Pancreas (tissue), 10 donors: Measurements from ENCODE around the gene DGKZ. TPM values are rescaled to one million over a fixed set of nuclear protein-coding genes. Genes with fewer than 3 reads are reported as not detected.
"Not testable (repeated sequence)": the region's sequence is repeated elsewhere in the genome, so short reads cannot be mapped to it uniquely, and the experiment has no call there.

Experiments
- ATAC-seq, 4 donors: fragments of 200-7000 bp; cut with Tn5 transposase; one replicate each; pipeline versions ENCODE4 v1.8.0 to v1.9.1; 2020; ENCODE audit warnings: mild to moderate bottlenecking in 4 of 4, moderate library complexity in 4 of 4
- DNase-seq, 6 donors: peaks; one replicate each; pipeline ENCODE4 v3.0.0-alpha.2; 2020
- FAIRE-seq: peaks from 2 replicates; lab custom pipeline; 2012; peaks lifted over from hg19 to GRCh38; lab: Jason Lieb, UNC
- H3K27ac ChIP-seq, 4 donors: fragments of 200-600 bp; sonication (generic); 1 replicate in 3 of 4; 2 replicates in 1 of 4; pipeline versions ENCODE4 v1.5.0 to v1.8.0; 2020
- H3K27me3 ChIP-seq, 4 donors: fragments of 200-600 bp; one replicate each; pipeline ENCODE4 v1.8.0; 2021
- H3K36me3 ChIP-seq, 3 donors: fragments of 200-600 bp; sonication (generic) in 1 of 3; one replicate each; pipeline versions ENCODE4 v1.5.0 to v1.8.0; 2020 to 2021
- H3K4me1 ChIP-seq, 3 donors: fragments of 200-600 bp; one replicate each; pipeline ENCODE4 v1.8.0; 2021
- H3K4me3 ChIP-seq, 4 donors: fragments of 200-600 bp; sonication (generic) in 2 of 4; one replicate each; pipeline versions ENCODE4 v1.5.0 to v1.8.0; 2020 to 2021
- H3K9me3 ChIP-seq, 4 donors: fragments of 200-600 bp; one replicate each; pipeline ENCODE4 v1.8.0; 2021
- CTCF ChIP-seq, 4 donors: fragments of 200-600 bp; sonication (generic) in 3 of 4; IDR thresholded peaks; one replicate each; pipeline versions ENCODE4 v1.5.0 to v1.8.0; 2021; ENCODE audit warnings: antibody characterized with exemption in 4 of 4
- WGBS, 2 donors: extraction: QIAGEN DNeasy Blood & Tissue Kit; methylation state at CpG; one replicate each; pipeline ENCODE4 v1.1.7; 2013; 5-methylcytosine and 5-hydroxymethylcytosine counted together
- intact Hi-C, 3 donors: fragments of 100-400 bp; cut with DNase I; formaldehyde crosslinking; loops; one replicate each; pipeline versions ENCODE4 v1.11.1 to v1.14.2; 2022
- polyA plus RNA-seq, 2 donors: library from polyadenylated mRNA; stranded (reverse); fragments of 200-250 nt; gene quantifications; one replicate each; pipeline ENCODE4 v1.2.3, GENCODE V29; 2013
- total RNA-seq, 6 donors: library from RNA; stranded (reverse); fragmentation: NEBNext Ultra II Directional in 4 of 6; extraction: Animal tissue kit (Norgen Biotek cat#: 25700) in 4 of 6; gene quantifications; one replicate each; pipeline versions ENCODE4 v1.2.1 to v1.2.4, GENCODE V29; 2021 to 2023
- donor health status: healthy with polysubstance abuse.
- donor health status: DM: no; HTN: no; CAD: no; lungs with moderate emphysema.
- donor health status: DM: no; HTN: no; CAD: no.
- donor health status: control.
- donor health status: control.
- donor health status: Bipolar disorder and iron deficiency.
- donor health status: DM: yes; HTN: yes; CAD: no.
- donor health status: DM: no; HTN: no; CAD: no.
- donor health status: DM: no; HTN: no; CAD: no.
- donor health status: DM: yes; HTN: yes; CAD: no.

Gene DGKZ
- total and polyA plus RNA-seq, 8 donors, result 34.1 to 88.8 (median 40.3) TPM

- 96 to 98% methylated on average over 11 of the region's 11 CpGs for WGBS, 2 donors
- H3K27me3 ChIP-seq, result no peaks in the 10 kb centered on the region
Observed at GRCh38 chr11:46377290-46377689, 30.0 kb downstream of the DGKZ start.

GRCh38 chr11:46377831-46378230 is 30.6 kb downstream of the DGKZ start:
- ATAC-seq (no peak), FAIRE-seq (no peak), DNase-seq (no peak)
- H3K4me1 ChIP-seq, result peaks cover 0 to 6% (median 0%) of the 10 kb centered on the region in 3 donors
- H3K27ac ChIP-seq, result no peak overlapping the region
- H3K4me3 ChIP-seq, result no peak overlapping the region
- intact Hi-C loops, result no loop called here
- TF ChIP-seq CTCF (IDR thresholded peaks at IDR 0.05), result no peak
- H3K27me3 ChIP-seq, result no peaks in the 10 kb centered on the region
- 93 to 94% methylated on average over 5 of the region's 5 CpGs for WGBS, 2 donors
- H3K36me3 ChIP-seq, result peaks cover 0 to 27% (median 20%) of the 10 kb centered on the region in 3 donors
- no peaks in the 10 kb centered on the region for H3K9me3 ChIP-seq

More at GRCh38 chr11:46377290-46377689, 30.0 kb downstream of the DGKZ start:
- H3K4me1 ChIP-seq, result peaks cover 0 to 5% (median 0%) of the 10 kb centered on the region in 3 donors
- intact Hi-C loops, result no loop called here
- ATAC-seq, result no peak
- peaks cover 0 to 27% (median 20%) of the 10 kb centered on the region in 3 donors for H3K36me3 ChIP-seq
- TF ChIP-seq CTCF (IDR thresholded peaks at IDR 0.05), result no peak
- H3K27ac ChIP-seq, result no peak overlapping the region
- DNase-seq, result no peak
- H3K9me3 ChIP-seq, result no peaks in the 10 kb centered on the region
- FAIRE-seq, result no peak
- no peak overlapping the region for H3K4me3 ChIP-seq

- TF ChIP-seq CTCF (IDR thresholded peaks at IDR 0.05), result no peak
- Histone ChIP-seq H3K36me3 (peaks cover 0 to 27% (median 20%) of the 10 kb centered on the region in 3 donors), H3K27me3 (no peaks in the 10 kb centered on the region), H3K27ac (no peak overlapping the region), H3K9me3 (no peaks in the 10 kb centered on the region), H3K4me1 (peaks cover 0 to 6% (median 0%) of the 10 kb centered on the region in 3 donors), H3K4me3 (no peak overlapping the region)
- WGBS, 2 donors, result 84 to 86% methylated on average over 10 of the region's 10 CpGs
- ATAC-seq (no peak), DNase-seq (no peak), FAIRE-seq (no peak)
- intact Hi-C loops, result no loop called here
Observed at GRCh38 chr11:46378296-46378695, 31.0 kb downstream of the DGKZ start.

GRCh38 chr11:46378811-46379481 is 31.7 kb downstream of the DGKZ start:
- intact Hi-C loops, result no loop called here
- DNase-seq, result peak in 1 of 6 donors; percentile 45
- Histone ChIP-seq H3K4me1 (peaks cover 0 to 6% (median 0%) of the 10 kb centered on the region in 3 donors), H3K27me3 (no peaks in the 10 kb centered on the region), H3K4me3 (no peak overlapping the region), H3K27ac (peak overlapping the region in 3 of 4 donors; percentile 28 to 85 (median 68)), H3K9me3 (no peaks in the 10 kb centered on the region), H3K36me3 (peaks cover 0 to 22% (median 20%) of the 10 kb centered on the region in 3 donors)
- ATAC-seq, result peak in 3 of 4 donors; percentile 1 to 7 (median 5)
- no peak for FAIRE-seq
- WGBS, 2 donors, result 81 to 88% methylated on average over 19 to 20 of the region's 20 CpGs
- no peak for TF ChIP-seq CTCF (IDR thresholded peaks at IDR 0.05)

GRCh38 chr11:46379482-46380293 is 32.4 kb downstream of the DGKZ start:
- peak overlapping the region in 2 of 4 donors; percentile 66 to 69 for H3K4me3 ChIP-seq
- 50 to 54% methylated on average over 30 to 33 of the region's 36 CpGs for WGBS, 2 donors
- H3K4me1 ChIP-seq, FAIRE-seq, H3K27me3 ChIP-seq, H3K9me3 ChIP-seq, intact Hi-C loops: not testable (repeated sequence)
- H3K27ac ChIP-seq, result peak overlapping the region; percentile 7 to 85 (median 48)
- peaks cover 0 to 19% (median 15%) of the 10 kb centered on the region in 3 donors for H3K36me3 ChIP-seq
- peak in 3 of 6 donors; percentile 58 to 86 (median 70) for DNase-seq
- ATAC-seq, result peak; percentile 38 to 53 (median 44)
